GM23338 (cell line): ENCODE results near the gene DLG2. TPM values are rescaled to one million over a fixed set of nuclear protein-coding genes. Genes with fewer than 3 reads are reported as not detected.

Source experiments
- ATAC-seq: fragments of 200-7000 bp; cut with Tn5 transposase; 3 replicates; pipeline ENCODE4 v1.9.1; 2020
- DNase-seq: peaks from one replicate; pipeline ENCODE4 v3.0.0-alpha.2; 2015; ENCODE audit warnings: low spot score
- H2AFZ ChIP-seq: fragments of 200-600 bp; sonication (generic); 2 replicates; pipeline ENCODE4 v1.8.0; 2016; ENCODE audit warnings: antibody characterized with exemption, mild to moderate bottlenecking, moderate library complexity
- H3F3A ChIP-seq: fragments of 200-600 bp; sonication (generic); replicated peaks from 2 replicates; pipeline ENCODE4 v1.8.0; 2017; ENCODE audit warnings: antibody characterized with exemption, mixed run types, low read depth
- H3K27ac ChIP-seq: fragments of 200-600 bp; sonication (generic); 2 replicates; pipeline ENCODE4 v1.6.1; 2016; ENCODE audit warnings: low read depth
- H3K27me3 ChIP-seq: fragments of 200-600 bp; sonication (generic); 2 replicates; pipeline ENCODE4 v1.8.0; 2016; ENCODE audit warnings: mild to moderate bottlenecking, mixed run types, moderate library complexity; ENCODE audit not compliant: insufficient read depth
- H3K36me3 ChIP-seq: fragments of 200-600 bp; sonication (generic); 2 replicates; pipeline ENCODE4 v1.8.0; 2016; ENCODE audit warnings: mild to moderate bottlenecking; ENCODE audit not compliant: insufficient read depth
- H3K4me1 ChIP-seq: fragments of 200-600 bp; sonication (generic); 2 replicates; pipeline ENCODE4 v1.8.0; 2016; ENCODE audit warnings: mild to moderate bottlenecking, moderate library complexity; ENCODE audit not compliant: insufficient read depth
- H3K4me2 ChIP-seq: fragments of 200-600 bp; sonication (generic); 2 replicates; pipeline ENCODE4 v1.7.1; 2017; ENCODE audit warnings: mixed run types
- H3K4me3 ChIP-seq: fragments of 200-600 bp; sonication (generic); 2 replicates; pipeline ENCODE4 v1.6.1; 2016; ENCODE audit warnings: mixed run types
- H3K79me2 ChIP-seq: fragments of 200-600 bp; sonication (generic); replicated peaks from 2 replicates; pipeline ENCODE4 v1.8.0; 2017; ENCODE audit warnings: mild to moderate bottlenecking; ENCODE audit not compliant: insufficient read depth
- H3K9me2 ChIP-seq: fragments of 200-600 bp; sonication (generic); 2 replicates; pipeline ENCODE4 v1.8.0; 2017; ENCODE audit not compliant: insufficient read depth
- H4K20me1 ChIP-seq: fragments of 200-600 bp; sonication (generic); replicated peaks from 2 replicates; pipeline ENCODE4 v1.8.0; 2017; ENCODE audit warnings: mild to moderate bottlenecking; ENCODE audit not compliant: insufficient read depth
- H3K27ac Mint-ChIP-seq: 2 replicates; pipeline ENCODE4 v1.8.0; 2020; ENCODE audit warnings: inconsistent platforms, mild to moderate bottlenecking, moderate library complexity, mixed read lengths
- H3K27me3 Mint-ChIP-seq: 3 replicates; pipeline ENCODE4 v1.8.0; 2022; ENCODE audit warnings: low read depth, mild to moderate bottlenecking, moderate library complexity, mixed read lengths, inconsistent platforms; ENCODE audit not compliant: insufficient read depth, poor library complexity
- H3K36me3 Mint-ChIP-seq: 3 replicates; pipeline ENCODE4 v1.8.0; 2021; ENCODE audit warnings: low read depth, mild to moderate bottlenecking, inconsistent platforms, moderate library complexity, mixed read lengths
- H3K4me1 Mint-ChIP-seq: 3 replicates; pipeline ENCODE4 v1.8.0; 2020; ENCODE audit warnings: mild to moderate bottlenecking, inconsistent platforms, mixed read lengths
- H3K4me3 Mint-ChIP-seq: 3 replicates; pipeline ENCODE4 v1.8.0; 2021; ENCODE audit warnings: moderate library complexity, mild to moderate bottlenecking, inconsistent platforms, mixed read lengths
- H3K9me3 Mint-ChIP-seq: 3 replicates; pipeline ENCODE4 v1.8.0; 2020; ENCODE audit warnings: moderate library complexity, mild to moderate bottlenecking, inconsistent platforms, mixed read lengths
- NANOG ChIP-seq: IDR thresholded peaks from 2 replicates; pipeline ENCODE4 v1.6.1; 2016; ENCODE audit warnings: antibody characterized with exemption, borderline replicate concordance
- ZNF462 ChIP-seq: fragments of 250-450 bp; sonication (Bioruptor Pico); IDR thresholded peaks from 2 replicates; pipeline ENCODE4 v1.5.0; 2020; ENCODE audit warnings: mild to moderate bottlenecking, moderate library complexity
- polyA plus RNA-seq: library from polyadenylated mRNA; unstranded; fragments of >200 nt; fragmentation: Nextera tagmentation; extraction: Ambion mirVana; gene quantifications from 2 replicates; pipeline ENCODE4 v1.2.1, GENCODE V29; 2016
- total RNA-seq: library from RNA; depleted of rRNA; stranded (reverse); fragments of >200 nt; shearing (Covaris generic); gene quantifications from 2 replicates; pipeline ENCODE4 v1.2.3, GENCODE V29; 2014
- TF ChIP-seq, protein P1 (sequence below): IDR thresholded peaks from one replicate; pipeline ENCODE4 v1.6.1; 2018; ENCODE audit warnings: antibody characterized with exemption; ENCODE audit not compliant: unreplicated experiment

Gene DLG2
- total and polyA plus RNA-seq, 2 experiments from 2014 or later, result 19.8 to 21.5 TPM

GRCh38 chr11:85526564-85526963, 100.6 kb downstream of the DLG2 start:
- peak overlapping the region; percentile 91 for H3K27ac ChIP-seq
- H3K27me3 Mint-ChIP-seq, result no peaks in the 10 kb centered on the region
- H3K27ac Mint-ChIP-seq, result peak overlapping the region; percentile 75
- peak; percentile 66 for DNase-seq
- H3K9me3 Mint-ChIP-seq, result peaks cover 44% of the 10 kb centered on the region
- H3K36me3 Mint-ChIP-seq, result peaks cover 66% of the 10 kb centered on the region
- H2AFZ ChIP-seq, result no peak overlapping the region
- H3K4me2 ChIP-seq, result peak overlapping the region; percentile 39
- H3K9me2 ChIP-seq, result no peaks in the 10 kb centered on the region
- no peaks in the 10 kb centered on the region for H3K27me3 ChIP-seq
- H3K4me3 Mint-ChIP-seq, result 0 out of 3 replicates have a peak overlapping the region, but pooled peaks have one; percentile 26
- peak; percentile 87 for ATAC-seq
- no peaks in the 10 kb centered on the region for H4K20me1 ChIP-seq
- peaks cover 27% of the 10 kb centered on the region for H3K4me1 ChIP-seq
- H3F3A ChIP-seq, result no peaks in the 10 kb centered on the region
- H3K79me2 ChIP-seq, result no peaks in the 10 kb centered on the region
- 0 out of 2 replicates have a peak, but pooled peaks cover 8% of the 10 kb centered on the region for H3K36me3 ChIP-seq
- TF ChIP-seq NANOG (peak; percentile 86), ZNF462 (CRISPR knock-in tag) (peak; percentile 72)
- TF ChIP-seq, protein P1, sequence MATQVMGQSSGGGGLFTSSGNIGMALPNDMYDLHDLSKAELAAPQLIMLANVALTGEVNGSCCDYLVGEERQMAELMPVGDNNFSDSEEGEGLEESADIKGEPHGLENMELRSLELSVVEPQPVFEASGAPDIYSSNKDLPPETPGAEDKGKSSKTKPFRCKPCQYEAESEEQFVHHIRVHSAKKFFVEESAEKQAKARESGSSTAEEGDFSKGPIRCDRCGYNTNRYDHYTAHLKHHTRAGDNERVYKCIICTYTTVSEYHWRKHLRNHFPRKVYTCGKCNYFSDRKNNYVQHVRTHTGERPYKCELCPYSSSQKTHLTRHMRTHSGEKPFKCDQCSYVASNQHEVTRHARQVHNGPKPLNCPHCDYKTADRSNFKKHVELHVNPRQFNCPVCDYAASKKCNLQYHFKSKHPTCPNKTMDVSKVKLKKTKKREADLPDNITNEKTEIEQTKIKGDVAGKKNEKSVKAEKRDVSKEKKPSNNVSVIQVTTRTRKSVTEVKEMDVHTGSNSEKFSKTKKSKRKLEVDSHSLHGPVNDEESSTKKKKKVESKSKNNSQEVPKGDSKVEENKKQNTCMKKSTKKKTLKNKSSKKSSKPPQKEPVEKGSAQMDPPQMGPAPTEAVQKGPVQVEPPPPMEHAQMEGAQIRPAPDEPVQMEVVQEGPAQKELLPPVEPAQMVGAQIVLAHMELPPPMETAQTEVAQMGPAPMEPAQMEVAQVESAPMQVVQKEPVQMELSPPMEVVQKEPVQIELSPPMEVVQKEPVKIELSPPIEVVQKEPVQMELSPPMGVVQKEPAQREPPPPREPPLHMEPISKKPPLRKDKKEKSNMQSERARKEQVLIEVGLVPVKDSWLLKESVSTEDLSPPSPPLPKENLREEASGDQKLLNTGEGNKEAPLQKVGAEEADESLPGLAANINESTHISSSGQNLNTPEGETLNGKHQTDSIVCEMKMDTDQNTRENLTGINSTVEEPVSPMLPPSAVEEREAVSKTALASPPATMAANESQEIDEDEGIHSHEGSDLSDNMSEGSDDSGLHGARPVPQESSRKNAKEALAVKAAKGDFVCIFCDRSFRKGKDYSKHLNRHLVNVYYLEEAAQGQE, result no peak
- H3K4me1 Mint-ChIP-seq, result peaks cover 28% of the 10 kb centered on the region
- no peak overlapping the region for H3K4me3 ChIP-seq
